GM23338 (cell line): ENCODE data around the gene ARHGEF11. TPM values are rescaled to one million over a fixed set of nuclear protein-coding genes. Genes with fewer than 3 reads are reported as not detected.

Source experiments
- ATAC-seq: fragments of 200-7000 bp; cut with Tn5 transposase; 3 replicates; pipeline ENCODE4 v1.9.1; 2020
- DNase-seq: peaks from one replicate; pipeline ENCODE4 v3.0.0-alpha.2; 2015; ENCODE audit warnings: low spot score
- H2AFZ ChIP-seq: fragments of 200-600 bp; sonication (generic); 2 replicates; pipeline ENCODE4 v1.8.0; 2016; ENCODE audit warnings: antibody characterized with exemption, mild to moderate bottlenecking, moderate library complexity
- H3F3A ChIP-seq: fragments of 200-600 bp; sonication (generic); replicated peaks from 2 replicates; pipeline ENCODE4 v1.8.0; 2017; ENCODE audit warnings: antibody characterized with exemption, mixed run types, low read depth
- H3K27ac ChIP-seq: fragments of 200-600 bp; sonication (generic); 2 replicates; pipeline ENCODE4 v1.6.1; 2016; ENCODE audit warnings: low read depth
- H3K27me3 ChIP-seq: fragments of 200-600 bp; sonication (generic); 2 replicates; pipeline ENCODE4 v1.8.0; 2016; ENCODE audit warnings: mild to moderate bottlenecking, mixed run types, moderate library complexity; ENCODE audit not compliant: insufficient read depth
- H3K36me3 ChIP-seq: fragments of 200-600 bp; sonication (generic); 2 replicates; pipeline ENCODE4 v1.8.0; 2016; ENCODE audit warnings: mild to moderate bottlenecking; ENCODE audit not compliant: insufficient read depth
- H3K4me1 ChIP-seq: fragments of 200-600 bp; sonication (generic); 2 replicates; pipeline ENCODE4 v1.8.0; 2016; ENCODE audit warnings: mild to moderate bottlenecking, moderate library complexity; ENCODE audit not compliant: insufficient read depth
- H3K4me2 ChIP-seq: fragments of 200-600 bp; sonication (generic); 2 replicates; pipeline ENCODE4 v1.7.1; 2017; ENCODE audit warnings: mixed run types
- H3K4me3 ChIP-seq: fragments of 200-600 bp; sonication (generic); 2 replicates; pipeline ENCODE4 v1.6.1; 2016; ENCODE audit warnings: mixed run types
- H3K79me2 ChIP-seq: fragments of 200-600 bp; sonication (generic); replicated peaks from 2 replicates; pipeline ENCODE4 v1.8.0; 2017; ENCODE audit warnings: mild to moderate bottlenecking; ENCODE audit not compliant: insufficient read depth
- H3K9me2 ChIP-seq: fragments of 200-600 bp; sonication (generic); 2 replicates; pipeline ENCODE4 v1.8.0; 2017; ENCODE audit not compliant: insufficient read depth
- H4K20me1 ChIP-seq: fragments of 200-600 bp; sonication (generic); replicated peaks from 2 replicates; pipeline ENCODE4 v1.8.0; 2017; ENCODE audit warnings: mild to moderate bottlenecking; ENCODE audit not compliant: insufficient read depth
- H3K27ac Mint-ChIP-seq: 2 replicates; pipeline ENCODE4 v1.8.0; 2020; ENCODE audit warnings: inconsistent platforms, mild to moderate bottlenecking, moderate library complexity, mixed read lengths
- H3K27me3 Mint-ChIP-seq: 3 replicates; pipeline ENCODE4 v1.8.0; 2022; ENCODE audit warnings: low read depth, mild to moderate bottlenecking, moderate library complexity, mixed read lengths, inconsistent platforms; ENCODE audit not compliant: insufficient read depth, poor library complexity
- H3K36me3 Mint-ChIP-seq: 3 replicates; pipeline ENCODE4 v1.8.0; 2021; ENCODE audit warnings: low read depth, mild to moderate bottlenecking, inconsistent platforms, moderate library complexity, mixed read lengths
- H3K4me1 Mint-ChIP-seq: 3 replicates; pipeline ENCODE4 v1.8.0; 2020; ENCODE audit warnings: mild to moderate bottlenecking, inconsistent platforms, mixed read lengths
- H3K4me3 Mint-ChIP-seq: 3 replicates; pipeline ENCODE4 v1.8.0; 2021; ENCODE audit warnings: moderate library complexity, mild to moderate bottlenecking, inconsistent platforms, mixed read lengths
- H3K9me3 Mint-ChIP-seq: 3 replicates; pipeline ENCODE4 v1.8.0; 2020; ENCODE audit warnings: moderate library complexity, mild to moderate bottlenecking, inconsistent platforms, mixed read lengths
- CTCF ChIP-seq, 2 experiments: fragments of 200-600 bp in 1 of 2; sonication (generic) in 1 of 2; conservative IDR thresholded peaks; 2 replicates each; pipeline versions ENCODE4 v1.5.1 to v1.6.1; 2016 to 2017; ENCODE audit warnings: antibody characterized with exemption in 2 of 2, low read depth in 2 of 2, mild to moderate bottlenecking in 2 of 2, moderate library complexity in 1 of 2
- ETS1 ChIP-seq: IDR thresholded peaks from 2 replicates; pipeline ENCODE4 v1.6.1; 2016; ENCODE audit warnings: antibody characterized with exemption
- EZH2 ChIP-seq: fragments of 200-600 bp; sonication (generic); IDR thresholded peaks from one replicate; pipeline ENCODE4 v1.8.0; 2017; ENCODE audit warnings: antibody characterized with exemption, mild to moderate bottlenecking, low read depth; ENCODE audit not compliant: unreplicated experiment
- JUNB ChIP-seq: IDR thresholded peaks from one replicate; pipeline ENCODE4 v1.6.1; 2016; ENCODE audit warnings: antibody characterized with exemption; ENCODE audit not compliant: unreplicated experiment
- ZNF114 ChIP-seq: fragments of 250-450 bp; sonication (Bioruptor Pico); IDR thresholded peaks from 2 replicates; pipeline ENCODE4 v1.5.0; 2020; ENCODE audit warnings: mild to moderate bottlenecking, moderate library complexity
- ZNF462 ChIP-seq: fragments of 250-450 bp; sonication (Bioruptor Pico); IDR thresholded peaks from 2 replicates; pipeline ENCODE4 v1.5.0; 2020; ENCODE audit warnings: mild to moderate bottlenecking, moderate library complexity
- polyA plus RNA-seq: library from polyadenylated mRNA; unstranded; fragments of >200 nt; fragmentation: Nextera tagmentation; extraction: Ambion mirVana; gene quantifications from 2 replicates; pipeline ENCODE4 v1.2.1, GENCODE V29; 2016
- total RNA-seq: library from RNA; depleted of rRNA; stranded (reverse); fragments of >200 nt; shearing (Covaris generic); gene quantifications from 2 replicates; pipeline ENCODE4 v1.2.3, GENCODE V29; 2014

The ARHGEF11 gene
- total and polyA plus RNA-seq, 2 experiments from 2014 or later: 12.3 to 33.7 TPM

GRCh38 chr1:156924478-156925153, 120.9 kb downstream of the ARHGEF11 start:
- H3K79me2 ChIP-seq: no peaks in the 10 kb centered on the region
- DNase-seq (peak; percentile 63), ATAC-seq (no peak)
- peaks cover 9% of the 10 kb centered on the region; the same call in 1 of the 2 replicates for H3F3A ChIP-seq
- H3K4me2 ChIP-seq: peak overlapping the region; percentile 92
- H3K9me3 Mint-ChIP-seq: no peaks in the 10 kb centered on the region; the same call in 1 of the 3 replicates
- peak overlapping the region; percentile 85; the same call in 1 of the 2 replicates for H2AFZ ChIP-seq
- no peaks in the 10 kb centered on the region for H3K9me2 ChIP-seq
- peaks cover 25% of the 10 kb centered on the region for H3K4me1 Mint-ChIP-seq
- no peaks in the 10 kb centered on the region for H3K36me3 Mint-ChIP-seq
- H3K4me3 Mint-ChIP-seq: peak overlapping the region; percentile 74
- peaks cover 18% of the 10 kb centered on the region; the same call in 1 of the 2 replicates for H3K4me1 ChIP-seq
- 0 out of 2 replicates have a peak, but pooled peaks cover 2% of the 10 kb centered on the region for H4K20me1 ChIP-seq
- TF ChIP-seq JUNB (no peak), ZNF114 (CRISPR knock-in tag) (no peak), ETS1 (no peak), EZH2 (peak; percentile 70), CTCF (conservative IDR thresholded peaks at IDR 0.05; ENCODE audit: low read depth in 2 of 2) (0 out of 4 replicates have a peak, but pooled peaks of 1 of the 2 experiments have one; percentile 3), ZNF462 (no peak)
- H3K27ac ChIP-seq: no peak overlapping the region
- peaks cover 96% of the 10 kb centered on the region for H3K27me3 Mint-ChIP-seq
- peak overlapping the region; percentile 69 for H3K4me3 ChIP-seq
- H3K27ac Mint-ChIP-seq: no peak overlapping the region
- peaks cover 100% of the 10 kb centered on the region for H3K27me3 ChIP-seq
- H3K36me3 ChIP-seq: no peaks in the 10 kb centered on the region
